HEK293T (cell line): ENCODE measurements around the gene DNER.

ENCODE experiments used
- BHLHE40 ChIP-seq: fragments of 450-650 bp; IDR thresholded peaks from 2 replicates; pipeline ENCODE4 v1.6.1; 2016; ENCODE audit warnings: mild to moderate bottlenecking, moderate library complexity, borderline replicate concordance
- ELF4 ChIP-seq: fragments of 450-650 bp; IDR thresholded peaks from 2 replicates; pipeline ENCODE4 v1.6.1; 2017; ENCODE audit warnings: antibody characterized with exemption
- FOXA1 ChIP-seq: fragments of 450-650 bp; IDR thresholded peaks from 2 replicates; pipeline ENCODE4 v1.6.1; 2016; ENCODE audit warnings: mild to moderate bottlenecking
- FOXK2 ChIP-seq: fragments of 450-650 bp; IDR thresholded peaks from 2 replicates; pipeline ENCODE4 v1.6.1; 2016; ENCODE audit warnings: mild to moderate bottlenecking
- FOXM1 ChIP-seq: fragments of 450-650 bp; IDR thresholded peaks from 2 replicates; pipeline ENCODE4 v1.6.1; 2017; ENCODE audit warnings: mild to moderate bottlenecking, borderline replicate concordance
- HDGF ChIP-seq: fragments of 450-650 bp; IDR thresholded peaks from 2 replicates; pipeline ENCODE4 v1.6.1; 2017; ENCODE audit warnings: antibody characterized with exemption, borderline replicate concordance
- L3MBTL2 ChIP-seq: fragments of 450-650 bp; conservative IDR thresholded peaks from 2 replicates; pipeline ENCODE4 v1.6.1; 2016; ENCODE audit warnings: mild to moderate bottlenecking
- LEF1 ChIP-seq: fragments of 450-650 bp; IDR thresholded peaks from 2 replicates; pipeline ENCODE4 v1.6.1; 2017; ENCODE audit warnings: mild to moderate bottlenecking, borderline replicate concordance
- PKNOX1 ChIP-seq: fragments of 450-650 bp; IDR thresholded peaks from 2 replicates; pipeline ENCODE4 v1.6.1; 2016
- SP1 ChIP-seq: fragments of 450-650 bp; IDR thresholded peaks from 2 replicates; pipeline ENCODE4 v1.6.1; 2017
- SUZ12 ChIP-seq: fragments of 450-650 bp; IDR thresholded peaks from 2 replicates; pipeline ENCODE4 v1.6.1; 2016; ENCODE audit warnings: mild to moderate bottlenecking
- TARDBP ChIP-seq: fragments of 450-650 bp; IDR thresholded peaks from 2 replicates; pipeline ENCODE4 v1.6.1; 2016
- ZNF384 ChIP-seq: fragments of 450-650 bp; IDR thresholded peaks from 2 replicates; pipeline ENCODE4 v1.6.1; 2016

- no peak for TF ChIP-seq HDGF
- no peak for TF ChIP-seq BHLHE40
- TF ChIP-seq SP1, result no peak
- TF ChIP-seq FOXA1, result no peak
- no peak for TF ChIP-seq FOXM1
- TF ChIP-seq SUZ12, result no peak
- no peak for TF ChIP-seq ELF4
- TF ChIP-seq LEF1, result no peak
- TF ChIP-seq PKNOX1, result no peak
- no peak for TF ChIP-seq L3MBTL2
- TF ChIP-seq TARDBP, result no peak
- TF ChIP-seq ZNF384, result no peak
- TF ChIP-seq FOXK2, result no peak
Measured at GRCh38 chr2:229733611-229734245, 19.4 kb upstream of the DNER start.
